ENCODE measurements around the gene ALK.

DNA sequence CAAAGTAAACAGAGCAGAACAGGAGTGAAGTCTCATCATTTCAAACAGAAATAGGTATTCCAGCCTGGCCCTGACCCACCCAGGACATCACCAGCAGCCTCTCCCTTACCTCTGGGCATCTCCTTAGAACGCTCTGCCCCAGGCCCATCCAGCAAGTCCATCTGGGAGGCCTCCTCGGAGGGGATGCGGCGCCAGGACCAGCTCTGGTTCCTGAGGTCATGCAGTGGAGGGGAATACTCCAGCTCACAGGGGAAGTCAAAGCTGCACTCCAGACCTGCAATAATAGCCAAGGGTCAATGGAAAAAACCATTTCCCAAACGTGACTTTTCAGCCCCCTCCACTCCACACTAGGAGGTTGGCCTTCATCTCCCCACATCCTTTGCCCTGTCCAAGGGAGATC lies 226.6 kb downstream of the ALK start:
- TF ChIP-seq, protein P1, sequence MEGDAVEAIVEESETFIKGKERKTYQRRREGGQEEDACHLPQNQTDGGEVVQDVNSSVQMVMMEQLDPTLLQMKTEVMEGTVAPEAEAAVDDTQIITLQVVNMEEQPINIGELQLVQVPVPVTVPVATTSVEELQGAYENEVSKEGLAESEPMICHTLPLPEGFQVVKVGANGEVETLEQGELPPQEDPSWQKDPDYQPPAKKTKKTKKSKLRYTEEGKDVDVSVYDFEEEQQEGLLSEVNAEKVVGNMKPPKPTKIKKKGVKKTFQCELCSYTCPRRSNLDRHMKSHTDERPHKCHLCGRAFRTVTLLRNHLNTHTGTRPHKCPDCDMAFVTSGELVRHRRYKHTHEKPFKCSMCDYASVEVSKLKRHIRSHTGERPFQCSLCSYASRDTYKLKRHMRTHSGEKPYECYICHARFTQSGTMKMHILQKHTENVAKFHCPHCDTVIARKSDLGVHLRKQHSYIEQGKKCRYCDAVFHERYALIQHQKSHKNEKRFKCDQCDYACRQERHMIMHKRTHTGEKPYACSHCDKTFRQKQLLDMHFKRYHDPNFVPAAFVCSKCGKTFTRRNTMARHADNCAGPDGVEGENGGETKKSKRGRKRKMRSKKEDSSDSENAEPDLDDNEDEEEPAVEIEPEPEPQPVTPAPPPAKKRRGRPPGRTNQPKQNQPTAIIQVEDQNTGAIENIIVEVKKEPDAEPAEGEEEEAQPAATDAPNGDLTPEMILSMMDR (IDR thresholded peaks at IDR 0.05) = no peak
- no peak for TF ChIP-seq POLR2A (IDR thresholded peaks at IDR 0.05)

All from thyroid gland (tissue), 4 donors.